Sigmoid colon (tissue), 7 donors: ENCODE measurements around the gene TSPYL4. TPM values are rescaled to one million over a fixed set of nuclear protein-coding genes. Genes with fewer than 3 reads are reported as not detected.

ENCODE experiments used
- DNase-seq: peaks from one replicate; pipeline ENCODE4 v3.0.0-alpha.2; 2019
- H3K27ac ChIP-seq, 4 donors: fragments of 200-600 bp; sonication (generic); one replicate each; pipeline ENCODE4 v1.5.1; 2016 to 2019; ENCODE audit warnings: mild to moderate bottlenecking in 1 of 4
- H3K27me3 ChIP-seq, 3 donors: fragments of 200-600 bp; sonication (generic); one replicate each; pipeline ENCODE4 v1.5.1; 2019; ENCODE audit warnings: mild to moderate bottlenecking in 1 of 3
- H3K36me3 ChIP-seq, 4 donors: fragments of 200-600 bp; sonication (generic); one replicate each; pipeline ENCODE4 v1.5.1; 2016 to 2019
- H3K4me1 ChIP-seq, 4 donors: fragments of 200-600 bp; sonication (generic); one replicate each; pipeline ENCODE4 v1.5.1; 2017 to 2019
- H3K4me3 ChIP-seq, 4 donors: fragments of 200-600 bp; sonication (generic); one replicate each; pipeline ENCODE4 v1.5.1; 2017 to 2019; ENCODE audit warnings: mild to moderate bottlenecking in 2 of 4, moderate library complexity in 1 of 4
- H3K9me3 ChIP-seq, 4 donors: fragments of 200-600 bp in 3 of 4; sonication (generic) in 3 of 4; one replicate each; pipeline versions ENCODE4 v1.5.1 to v1.6.1; 2013 to 2019
- CTCF ChIP-seq, 4 experiments: fragments of 450-650 bp in 3 of 4; fragments of 200-600 bp in 1 of 4; IDR thresholded peaks; one replicate each; pipeline ENCODE4 v1.5.1; 2016 to 2019; ENCODE audit warnings: antibody characterized with exemption in 4 of 4, mild to moderate bottlenecking in 3 of 4, moderate library complexity in 2 of 4
- EP300 ChIP-seq, 4 donors: sonication (generic); formaldehyde crosslinking; IDR thresholded peaks; one replicate each; pipeline ENCODE4 v1.6.1; 2017; ENCODE audit warnings: antibody characterized with exemption in 4 of 4
- POLR2A ChIP-seq, 2 donors: fragments of 450-650 bp; IDR thresholded peaks; one replicate each; pipeline ENCODE4 v1.6.1; 2016; ENCODE audit warnings: antibody characterized with exemption in 2 of 2, mild to moderate bottlenecking in 2 of 2, moderate library complexity in 2 of 2
- POLR2AphosphoS5 ChIP-seq, 4 donors: sonication (generic); formaldehyde crosslinking; IDR thresholded peaks; one replicate each; pipeline ENCODE4 v1.6.1; 2017; ENCODE audit warnings: antibody characterized with exemption in 4 of 4
- WGBS, 2 donors: extraction: QIAGEN DNeasy Blood & Tissue Kit; methylation state at CpG; one replicate each; pipeline ENCODE4 v1.1.7; 2013; 5-methylcytosine and 5-hydroxymethylcytosine counted together
- intact Hi-C: fragments of 100-400 bp; cut with DNase I; formaldehyde crosslinking; loops from one replicate; pipeline ENCODE4 v1.15.1; 2023
- polyA plus RNA-seq, 3 donors: library from polyadenylated mRNA; stranded (reverse); fragments of 200-250 nt; gene quantifications; one replicate each; pipeline ENCODE4 v1.2.3, GENCODE V29; 2013
- total RNA-seq, 4 donors: library from RNA; depleted of rRNA; stranded (reverse); fragments of >200 nt; gene quantifications; one replicate each; pipeline ENCODE4 v1.1.0, GENCODE V29; 2016
- donor health status: healthy with polysubstance abuse.
- donor health status: Bipolar disorder and iron deficiency.
- donor health status: healthy.

The TSPYL4 gene
- total RNA-seq (10 to 100 TPM; 15.1 to 18.5 (median 15.5) TPM), polyA plus RNA-seq (10 to 100 TPM in 1 of 3 donors, 1 to 10 TPM in 2; 3.0 to 10.4 (median 4.2) TPM)

- TF ChIP-seq CTCF (IDR thresholded peaks at IDR 0.05) (no peak), POLR2A (IDR thresholded peaks at IDR 0.05) (peak; percentile 75 to 79), EP300 (IDR thresholded peaks at IDR 0.05) (no peak), POLR2AphosphoS5 (IDR thresholded peaks at IDR 0.05) (peak; percentile 94 to 98 (median 95))
- intact Hi-C loops: loop anchor here (1.0 to 2.0 kb wide), 2 partner anchors 24 to 25 kb away; partner anchors contain the start of gene TSPYL1
- Histone ChIP-seq H3K4me3 (peak within 1 kb of the TSS; percentile 63 to 99 (median 78)), H3K4me1 (peaks cover 0 to 54% (median 38%) of the 10 kb centered on the region in 4 donors), H3K9me3 (no peaks in the 10 kb centered on the region), H3K36me3 (peaks cover 0 to 2% (median 0%) of the 10 kb centered on the region in 4 donors), H3K27me3 (no peaks in the 10 kb centered on the region), H3K27ac (peak within 1 kb of the TSS; percentile 88 to 95 (median 90))
- peak; percentile 97 for DNase-seq
- 0% methylated on average over 53 of the region's 53 CpGs for WGBS, 2 donors
Observed at GRCh38 chr6:116253505-116254296, at the start of gene TSPYL4. Gene TSPYL4 (minus strand): TSS chr6:116254075. CDS start chr6:116254008, 67 bp downstream.

GRCh38 chr6:116301104-116301503, 47.2 kb upstream of the TSPYL4 start:
- no peaks in the 10 kb centered on the region for H3K27me3 ChIP-seq
- intact Hi-C loops: no loop called here
- 90 to 92% methylated on average over 3 of the region's 3 CpGs for WGBS, 2 donors

GRCh38 chr6:116300566-116300965, 46.7 kb upstream of the TSPYL4 start:
- Histone ChIP-seq H3K36me3 (no peaks in the 10 kb centered on the region), H3K4me3 (no peak overlapping the region), H3K27ac (no peak overlapping the region), H3K4me1 (no peaks in the 10 kb centered on the region), H3K27me3 (no peaks in the 10 kb centered on the region), H3K9me3 (peaks cover 0 to 6% (median 3%) of the 10 kb centered on the region in 4 donors)
- intact Hi-C loops: no loop called here
- TF ChIP-seq POLR2A (IDR thresholded peaks at IDR 0.05) (no peak), POLR2AphosphoS5 (IDR thresholded peaks at IDR 0.05) (no peak), EP300 (IDR thresholded peaks at IDR 0.05) (no peak), CTCF (IDR thresholded peaks at IDR 0.05) (no peak)
- WGBS, 2 donors: 86 to 93% methylated on average over 1 of the region's 1 CpG
- no peak for DNase-seq

More at GRCh38 chr6:116301104-116301503, 47.2 kb upstream of the TSPYL4 start:
- no peak for DNase-seq
- H3K4me1 ChIP-seq: no peaks in the 10 kb centered on the region
- H3K27ac ChIP-seq: no peak overlapping the region
- no peak overlapping the region for H3K4me3 ChIP-seq
- TF ChIP-seq CTCF (IDR thresholded peaks at IDR 0.05) (no peak), POLR2A (IDR thresholded peaks at IDR 0.05) (no peak), POLR2AphosphoS5 (IDR thresholded peaks at IDR 0.05) (no peak), EP300 (IDR thresholded peaks at IDR 0.05) (no peak)
- H3K9me3 ChIP-seq: peaks cover 0 to 6% (median 3%) of the 10 kb centered on the region in 4 donors
- H3K36me3 ChIP-seq: no peaks in the 10 kb centered on the region

- intact Hi-C loops: no loop called here
- H3K4me1 ChIP-seq: no peaks in the 10 kb centered on the region
- DNase-seq: no peak
- H3K36me3 ChIP-seq: no peaks in the 10 kb centered on the region
- H3K27ac ChIP-seq: no peak overlapping the region
- no peak overlapping the region for H3K4me3 ChIP-seq
- H3K27me3 ChIP-seq: no peaks in the 10 kb centered on the region
- peaks cover 0 to 6% (median 3%) of the 10 kb centered on the region in 4 donors for H3K9me3 ChIP-seq
- TF ChIP-seq POLR2AphosphoS5 (IDR thresholded peaks at IDR 0.05): no peak
- no peak for TF ChIP-seq EP300 (IDR thresholded peaks at IDR 0.05)
- no peak for TF ChIP-seq POLR2A (IDR thresholded peaks at IDR 0.05)
- no peak for TF ChIP-seq CTCF (IDR thresholded peaks at IDR 0.05)
Observed at GRCh38 chr6:116298973-116299372, 45.1 kb upstream of the TSPYL4 start.
